Colonic mucosa (tissue), 4 donors: ENCODE data around the gene SEPTIN5. TPM values are rescaled to one million over a fixed set of nuclear protein-coding genes. Genes with fewer than 3 reads are reported as not detected.
A peak's percentile ranks its signal among the peaks of the same experiment; 100 is the strongest.

Source experiments
- DNase-seq: peaks from one replicate; pipeline ENCODE4 v3.0.0-alpha.2; 2020
- H3K27ac ChIP-seq: fragments of 200-600 bp; one replicate; pipeline ENCODE4 v1.8.0; 2021
- H3K27me3 ChIP-seq: fragments of 200-600 bp; one replicate; pipeline ENCODE4 v1.8.0; 2021
- H3K36me3 ChIP-seq: fragments of 200-600 bp; one replicate; pipeline ENCODE4 v1.8.0; 2021
- H3K4me1 ChIP-seq: fragments of 200-600 bp; one replicate; pipeline ENCODE4 v1.8.0; 2021; ENCODE audit warnings: mild to moderate bottlenecking
- H3K4me3 ChIP-seq: fragments of 200-600 bp; one replicate; pipeline ENCODE4 v1.8.0; 2021
- H3K9ac ChIP-seq, 2 donors: one replicate each; pipeline ENCODE4 v1.7.0; 2013; ENCODE audit warnings: control low read depth in 2 of 2, low read depth in 2 of 2, low read length in 2 of 2
- H3K9me3 ChIP-seq: fragments of 200-600 bp; one replicate; pipeline ENCODE4 v1.8.0; 2021
- CTCF ChIP-seq: fragments of 200-600 bp; IDR thresholded peaks from one replicate; pipeline ENCODE4 v1.8.0; 2022; ENCODE audit warnings: antibody characterized with exemption, mild to moderate bottlenecking
- intact Hi-C: fragments of 100-400 bp; cut with DNase I; formaldehyde crosslinking; loops from one replicate; pipeline ENCODE4 v1.14.1; 2022
- total RNA-seq, 2 donors: library from RNA; stranded (reverse); fragmentation: NEBNext Ultra II Directional in 1 of 2; extraction: Animal tissue kit (Norgen Biotek cat#: 25700) in 1 of 2; gene quantifications; one replicate each; pipeline ENCODE4 v1.2.1, GENCODE V29; 2021
- donor health status: healthy.
- donor health status: DM: no; HTN: no; CAD: no.
- donor health status: DM: no; HTN: no; CAD: no.

The SEPTIN5 gene
- total RNA-seq, 2 donors from 2014 or later: 2.2 to 2.5 TPM

DNA sequence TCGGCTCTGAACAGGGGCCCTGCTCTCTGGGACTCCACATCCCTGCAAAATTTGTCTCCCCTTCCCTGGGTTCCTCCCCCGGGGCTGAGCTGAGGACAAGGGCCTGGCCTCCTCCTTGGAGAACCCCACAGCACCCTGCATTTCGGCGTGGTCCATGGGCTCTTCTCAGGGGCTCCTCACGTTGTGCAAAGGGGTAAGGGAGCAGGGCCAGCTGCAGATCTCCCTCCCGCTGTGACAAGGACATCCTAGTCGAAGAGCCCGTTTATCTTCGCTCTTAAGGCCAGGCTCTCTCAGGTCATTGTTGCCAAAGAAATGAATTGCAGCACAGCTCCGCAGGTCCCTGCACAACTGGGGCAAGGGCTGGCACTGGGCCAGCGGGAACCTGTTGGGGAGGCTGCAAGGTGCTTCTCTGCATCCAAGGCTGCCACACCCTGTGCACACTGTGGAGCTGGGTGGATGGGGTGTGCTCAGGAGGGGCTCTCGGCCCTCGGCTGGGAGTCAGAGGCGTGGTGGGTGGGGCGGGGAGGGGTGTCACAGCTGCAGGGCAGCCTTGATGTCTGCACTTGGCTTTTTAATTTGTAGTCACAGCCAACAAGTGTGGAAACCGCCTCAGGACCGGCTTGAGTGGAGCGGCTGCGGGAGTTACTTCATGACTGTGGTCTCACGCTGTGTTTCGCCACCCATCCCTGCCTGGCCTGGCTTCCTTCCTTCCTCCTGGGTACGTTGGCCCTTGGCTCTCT lies 26.6 kb upstream of the SEPTIN5 start:
- intact Hi-C loops: no loop called here
- no peaks in the 10 kb centered on the region for H3K27me3 ChIP-seq

DNA sequence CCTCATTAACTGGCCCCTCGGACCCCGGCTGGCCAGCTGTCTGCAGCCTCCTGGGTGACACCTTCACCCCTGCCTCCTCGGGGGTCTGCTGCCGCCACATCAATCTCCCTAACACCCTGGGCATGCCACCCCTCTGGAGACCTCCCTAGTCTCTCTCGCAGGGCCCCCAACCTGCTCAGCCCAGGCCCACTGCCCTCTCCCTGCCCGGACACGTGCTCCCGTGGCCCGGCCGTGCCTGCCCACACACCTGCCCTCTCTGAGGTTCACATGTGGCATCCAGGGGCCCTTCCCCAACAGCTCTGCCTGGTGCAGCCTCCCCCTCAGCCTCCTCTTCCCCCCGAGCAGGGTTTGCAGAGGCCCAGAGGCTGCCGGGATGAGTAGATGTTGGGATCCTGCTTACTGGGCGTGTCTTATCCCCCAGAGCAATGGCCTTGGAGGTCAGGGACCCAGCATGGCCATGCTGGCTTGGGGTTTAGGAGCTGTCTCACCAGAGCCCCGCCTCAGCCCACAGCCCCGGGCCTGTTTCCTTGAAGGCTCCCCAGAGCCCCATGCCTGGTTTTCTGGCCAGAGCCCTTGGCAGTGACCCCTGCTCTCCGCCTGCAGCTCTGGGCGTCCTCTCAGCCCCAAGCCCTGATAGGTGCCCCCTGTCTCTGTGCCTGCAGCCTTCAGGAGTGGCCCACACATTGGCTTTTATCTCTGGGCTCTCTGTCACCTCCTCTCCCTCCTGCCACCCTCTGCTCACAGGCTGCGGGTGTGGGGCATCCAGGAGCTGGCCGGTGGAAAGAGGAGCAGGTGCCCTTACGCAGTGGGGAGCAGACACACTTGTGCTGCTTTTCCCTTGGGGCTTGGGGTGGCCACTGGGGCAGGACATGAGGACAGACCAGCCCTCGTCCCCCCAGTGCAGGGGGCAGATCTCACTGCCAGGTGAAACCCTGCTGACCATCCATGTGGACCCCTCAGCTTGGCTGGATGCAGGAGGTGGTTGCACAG lies 25.7 kb upstream of the SEPTIN5 start:
- H3K36me3 ChIP-seq: no peaks in the 10 kb centered on the region
- H3K4me1 ChIP-seq: no peaks in the 10 kb centered on the region
- intact Hi-C loops: no loop called here
- TF ChIP-seq CTCF: no peak
- no peaks in the 10 kb centered on the region for H3K27me3 ChIP-seq
- H3K27ac ChIP-seq: no peak overlapping the region
- H3K9ac ChIP-seq: no peak overlapping the region
- no peak overlapping the region for H3K4me3 ChIP-seq
- DNase-seq: no peak
- H3K9me3 ChIP-seq: no peaks in the 10 kb centered on the region

More for the DNA sequence above, 26.6 kb upstream of the SEPTIN5 start:
- H3K4me1 ChIP-seq: no peaks in the 10 kb centered on the region
- no peaks in the 10 kb centered on the region for H3K9me3 ChIP-seq
- H3K4me3 ChIP-seq: no peak overlapping the region
- DNase-seq: no peak
- H3K36me3 ChIP-seq: no peaks in the 10 kb centered on the region
- no peak overlapping the region for H3K9ac ChIP-seq
- no peak for TF ChIP-seq CTCF
- no peak overlapping the region for H3K27ac ChIP-seq

DNA sequence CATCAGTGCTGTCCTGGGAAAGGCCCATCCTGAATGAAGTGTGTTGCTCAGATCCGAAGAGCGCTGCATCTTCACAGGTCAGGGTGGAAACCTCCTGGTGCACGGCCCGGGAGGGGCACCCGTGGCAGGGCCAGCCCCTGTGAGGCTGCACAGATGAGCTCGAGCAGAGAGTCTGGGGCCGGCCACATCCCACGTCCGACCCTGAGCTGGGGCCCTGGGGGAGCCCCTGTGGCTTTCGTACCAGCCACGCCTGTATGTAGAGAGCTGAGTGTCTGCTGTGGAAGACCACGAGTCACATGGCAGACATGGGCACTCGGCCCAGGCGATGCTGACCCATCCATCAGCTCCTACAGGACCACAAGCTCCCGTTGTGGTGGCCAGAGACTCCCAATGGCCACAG lies 24.9 kb upstream of the SEPTIN5 start:
- no peak overlapping the region for H3K27ac ChIP-seq
- no peaks in the 10 kb centered on the region for H3K36me3 ChIP-seq
- intact Hi-C loops: no loop called here
- H3K9me3 ChIP-seq: no peaks in the 10 kb centered on the region
- no peak for DNase-seq
- H3K27me3 ChIP-seq: no peaks in the 10 kb centered on the region
- H3K9ac ChIP-seq: no peak overlapping the region
- no peak for TF ChIP-seq CTCF
- no peaks in the 10 kb centered on the region for H3K4me1 ChIP-seq
- no peak overlapping the region for H3K4me3 ChIP-seq

DNA sequence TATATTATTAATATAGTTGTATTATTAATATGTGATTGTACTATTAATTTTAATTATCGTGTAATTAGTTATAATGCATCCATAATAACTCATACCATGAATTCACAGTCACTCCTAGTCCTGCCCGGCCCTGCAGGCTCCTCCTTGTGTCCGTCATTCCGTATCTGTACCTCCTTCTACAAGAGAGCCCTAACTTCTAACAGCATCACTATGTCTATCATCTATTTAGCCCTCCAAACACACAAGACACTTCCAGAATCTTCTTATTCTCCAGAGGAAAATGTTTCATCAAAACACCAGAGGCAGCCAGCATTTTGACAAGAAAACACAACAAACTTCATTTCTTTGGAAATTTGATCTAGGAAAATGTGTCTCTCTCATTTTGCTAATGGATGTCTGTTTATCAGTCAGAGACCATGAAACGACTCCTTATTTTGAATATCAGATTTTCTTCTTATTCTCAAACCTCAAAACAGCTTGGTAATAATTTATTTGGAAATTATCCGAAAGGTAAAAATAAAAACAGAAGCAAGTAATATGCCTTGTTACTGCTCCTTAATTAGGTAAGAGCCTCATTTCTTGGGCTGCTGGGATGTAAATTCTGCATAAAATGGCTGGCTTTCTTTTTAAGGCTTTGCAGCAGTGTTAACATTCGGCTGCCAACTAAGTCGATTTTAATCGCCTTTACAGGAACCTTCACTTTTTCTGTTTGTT lies 23.1 kb upstream of the SEPTIN5 start:
- no peaks in the 10 kb centered on the region for H3K9me3 ChIP-seq
- intact Hi-C loops: no loop called here
- H3K27me3 ChIP-seq: no peaks in the 10 kb centered on the region
- no peak overlapping the region for H3K9ac ChIP-seq
- TF ChIP-seq CTCF: no peak
- H3K4me3 ChIP-seq: no peak overlapping the region
- no peak for DNase-seq
- H3K4me1 ChIP-seq: no peaks in the 10 kb centered on the region
- no peaks in the 10 kb centered on the region for H3K36me3 ChIP-seq
- no peak overlapping the region for H3K27ac ChIP-seq

DNA sequence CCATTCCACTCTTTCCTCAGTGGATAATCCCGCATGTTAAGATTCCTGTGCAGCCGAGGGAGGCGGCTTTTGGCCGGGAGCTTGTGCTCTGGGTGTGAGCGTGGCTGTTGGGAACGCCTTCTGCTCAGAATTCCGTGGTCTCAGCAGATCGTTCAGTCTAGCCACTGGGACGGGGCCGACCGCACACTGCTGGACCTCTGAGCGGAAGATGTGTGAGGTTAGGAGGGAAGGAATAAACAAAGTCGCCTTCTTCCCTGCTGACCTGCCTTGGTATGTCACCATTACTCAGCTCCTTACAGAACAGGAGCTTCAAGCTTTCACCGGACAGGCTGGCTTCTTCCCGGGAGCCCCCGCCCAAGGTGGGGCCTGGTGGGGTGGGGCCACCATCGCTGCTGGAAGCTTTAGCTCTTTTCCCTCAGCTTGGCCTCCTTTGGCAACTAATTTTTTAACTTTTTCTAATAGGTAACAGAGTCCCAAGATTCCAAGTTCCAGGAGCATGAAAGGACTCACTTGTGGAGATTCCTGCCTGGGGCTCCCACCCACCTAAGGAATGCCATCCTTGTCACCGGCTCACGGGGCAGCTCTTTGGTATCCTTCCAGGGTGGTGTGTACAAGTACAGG lies 22.5 kb upstream of the SEPTIN5 start:
- TF ChIP-seq CTCF: no peak
- Histone ChIP-seq H3K4me1 (no peaks in the 10 kb centered on the region), H3K27me3 (no peaks in the 10 kb centered on the region), H3K9ac (peak overlapping the region in 1 of 2 donors; percentile 12), H3K9me3 (no peaks in the 10 kb centered on the region), H3K27ac (no peak overlapping the region), H3K36me3 (no peaks in the 10 kb centered on the region), H3K4me3 (no peak overlapping the region)
- intact Hi-C loops: no loop called here
- no peak for DNase-seq
